ENCODE data around the gene ALG5. TPM values are rescaled to one million over a fixed set of nuclear protein-coding genes. Genes with fewer than 3 reads are reported as not detected.

The ALG5 gene
- total RNA-seq, 6 donors from 2014 or later, result 7.2 to 45.9 (median 30.0) TPM

DNA sequence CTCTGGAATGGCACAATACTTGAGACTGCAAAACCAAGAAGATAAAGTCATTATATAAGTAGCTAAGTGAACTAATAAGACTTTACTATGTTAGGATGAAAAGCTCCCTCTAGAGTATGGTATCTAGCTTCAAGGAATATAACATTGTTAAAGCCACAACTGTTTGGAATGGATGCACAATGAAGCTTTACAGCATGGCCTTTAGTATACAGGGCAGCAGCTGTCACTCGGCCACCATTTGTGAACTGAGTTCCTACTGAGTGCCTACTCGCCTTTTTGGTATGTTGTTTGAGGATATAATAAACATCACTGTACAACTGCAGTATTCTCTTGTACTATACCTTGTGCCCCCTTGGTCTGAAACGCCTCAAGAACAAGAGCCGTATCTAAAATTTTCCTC, 6.8 kb downstream of the ALG5 start:
- ATAC-seq (ENCODE audit: low FRiP score in 2 of 2) (no peak), DNase-seq (no peak)
- Histone ChIP-seq H3K4me1 (peaks cover 0 to 8% (median 0%) of the 10 kb centered on the region in 4 donors), H3K9me3 (no peaks in the 10 kb centered on the region), H3K36me3 (peaks cover 27 to 81% (median 51%) of the 10 kb centered on the region in 4 donors), H3K27me3 (no peaks in the 10 kb centered on the region), H3K4me3 (no peak overlapping the region), H3K27ac (no peak overlapping the region)
- WGBS, 2 donors, result 97 to 98% methylated on average over 4 of the region's 4 CpGs
- no peak for TF ChIP-seq POLR2A (IDR thresholded peaks at IDR 0.05)
- TF ChIP-seq, protein P1, sequence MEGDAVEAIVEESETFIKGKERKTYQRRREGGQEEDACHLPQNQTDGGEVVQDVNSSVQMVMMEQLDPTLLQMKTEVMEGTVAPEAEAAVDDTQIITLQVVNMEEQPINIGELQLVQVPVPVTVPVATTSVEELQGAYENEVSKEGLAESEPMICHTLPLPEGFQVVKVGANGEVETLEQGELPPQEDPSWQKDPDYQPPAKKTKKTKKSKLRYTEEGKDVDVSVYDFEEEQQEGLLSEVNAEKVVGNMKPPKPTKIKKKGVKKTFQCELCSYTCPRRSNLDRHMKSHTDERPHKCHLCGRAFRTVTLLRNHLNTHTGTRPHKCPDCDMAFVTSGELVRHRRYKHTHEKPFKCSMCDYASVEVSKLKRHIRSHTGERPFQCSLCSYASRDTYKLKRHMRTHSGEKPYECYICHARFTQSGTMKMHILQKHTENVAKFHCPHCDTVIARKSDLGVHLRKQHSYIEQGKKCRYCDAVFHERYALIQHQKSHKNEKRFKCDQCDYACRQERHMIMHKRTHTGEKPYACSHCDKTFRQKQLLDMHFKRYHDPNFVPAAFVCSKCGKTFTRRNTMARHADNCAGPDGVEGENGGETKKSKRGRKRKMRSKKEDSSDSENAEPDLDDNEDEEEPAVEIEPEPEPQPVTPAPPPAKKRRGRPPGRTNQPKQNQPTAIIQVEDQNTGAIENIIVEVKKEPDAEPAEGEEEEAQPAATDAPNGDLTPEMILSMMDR (IDR thresholded peaks at IDR 0.05), result no peak
- TF ChIP-seq POLR2AphosphoS5 (IDR thresholded peaks at IDR 0.05), result no peak
- no peak for TF ChIP-seq EP300 (IDR thresholded peaks at IDR 0.05)

DNA sequence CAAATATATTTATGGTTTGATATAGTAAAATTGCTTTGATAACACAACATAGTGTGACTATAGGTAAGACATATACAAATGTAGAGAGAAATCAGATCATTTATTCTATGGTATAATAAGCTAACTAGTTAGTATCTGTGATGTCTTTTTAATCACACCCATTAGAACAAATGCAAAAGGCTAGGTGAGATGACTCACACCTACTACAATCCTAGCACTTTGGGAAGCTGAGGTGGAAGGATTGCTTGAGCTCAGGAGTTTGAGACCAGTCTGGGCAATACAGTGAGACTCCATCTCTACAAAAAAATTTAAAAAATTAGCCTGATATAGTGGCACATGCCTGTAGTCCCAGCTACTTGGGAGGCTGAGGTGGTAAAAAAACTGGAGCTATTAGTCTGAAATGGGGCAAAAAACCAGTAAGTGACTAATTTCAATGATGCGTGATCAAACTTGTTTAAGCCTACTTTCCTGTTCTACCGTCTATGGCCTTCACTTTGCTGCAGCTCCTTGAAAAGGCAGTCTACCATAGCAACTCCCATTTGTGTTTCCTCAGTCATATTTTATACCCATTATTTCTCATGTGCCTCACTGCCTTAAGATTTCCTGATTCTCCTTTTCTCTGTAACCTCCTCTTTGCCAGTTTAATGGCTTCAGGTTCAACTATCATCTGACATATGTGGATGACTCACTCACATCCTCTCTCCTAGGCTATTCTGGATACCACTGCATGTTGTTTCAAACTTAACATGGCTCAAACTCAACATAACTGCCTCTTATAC, 12.5 kb downstream of the ALG5 start:
- DNase-seq, result no peak
- Histone ChIP-seq H3K9me3 (no peaks in the 10 kb centered on the region), H3K4me1 (no peaks in the 10 kb centered on the region), H3K4me3 (no peak overlapping the region), H3K36me3 (peaks cover 30 to 98% (median 57%) of the 10 kb centered on the region in 4 donors), H3K27ac (no peak overlapping the region), H3K27me3 (no peaks in the 10 kb centered on the region)
- ATAC-seq (ENCODE audit: low FRiP score in 2 of 2), result no peak
- TF ChIP-seq, protein P1 (IDR thresholded peaks at IDR 0.05), result no peak
- TF ChIP-seq POLR2AphosphoS5 (IDR thresholded peaks at IDR 0.05) (no peak), POLR2A (IDR thresholded peaks at IDR 0.05) (no peak), EP300 (IDR thresholded peaks at IDR 0.05) (no peak)
- WGBS, 2 donors, result 88 to 96% methylated on average over 2 of the region's 2 CpGs

DNA sequence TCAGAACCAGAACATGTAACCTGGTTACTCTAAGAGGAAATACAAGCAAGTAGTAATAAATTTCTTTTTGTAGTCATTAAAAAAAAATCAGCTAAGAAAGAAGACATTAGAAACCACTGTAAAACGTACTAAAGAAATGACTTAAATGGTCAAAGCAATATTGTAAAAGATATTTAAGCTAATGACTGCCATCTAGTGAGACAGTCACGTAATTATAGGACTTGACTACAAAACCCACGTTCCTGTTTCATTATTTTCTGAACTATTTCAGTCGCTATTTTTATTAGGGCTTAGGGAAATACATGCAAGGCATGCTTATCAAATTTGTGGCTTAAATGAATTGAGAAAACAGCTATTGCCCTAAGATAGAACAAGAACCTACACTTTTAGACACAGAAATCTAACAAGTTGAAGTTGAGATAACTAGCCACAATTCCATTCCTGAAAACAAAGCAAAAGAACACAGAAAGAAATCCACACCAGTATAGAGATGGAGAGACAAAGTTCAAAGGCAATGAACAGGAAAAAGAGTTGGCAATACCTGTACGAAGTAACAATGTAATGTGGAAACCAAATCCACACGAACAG, 17.9 kb downstream of the ALG5 start:
- H3K4me3 ChIP-seq, result no peak overlapping the region
- 35 to 40% methylated on average over 6 of the region's 6 CpGs for WGBS, 2 donors
- H3K27me3 ChIP-seq, result no peaks in the 10 kb centered on the region
- no peak overlapping the region for H3K27ac ChIP-seq
- peaks cover 20 to 88% (median 26%) of the 10 kb centered on the region in 4 donors for H3K36me3 ChIP-seq
- ATAC-seq (ENCODE audit: low FRiP score in 2 of 2) (no peak), DNase-seq (no peak)
- no peaks in the 10 kb centered on the region for H3K9me3 ChIP-seq
- H3K4me1 ChIP-seq, result no peaks in the 10 kb centered on the region
- no peak for TF ChIP-seq POLR2A (IDR thresholded peaks at IDR 0.05)
- TF ChIP-seq, protein P1 (IDR thresholded peaks at IDR 0.05), result peak in 4 of 6 experiments; percentile 29 to 53 (median 44)

DNA sequence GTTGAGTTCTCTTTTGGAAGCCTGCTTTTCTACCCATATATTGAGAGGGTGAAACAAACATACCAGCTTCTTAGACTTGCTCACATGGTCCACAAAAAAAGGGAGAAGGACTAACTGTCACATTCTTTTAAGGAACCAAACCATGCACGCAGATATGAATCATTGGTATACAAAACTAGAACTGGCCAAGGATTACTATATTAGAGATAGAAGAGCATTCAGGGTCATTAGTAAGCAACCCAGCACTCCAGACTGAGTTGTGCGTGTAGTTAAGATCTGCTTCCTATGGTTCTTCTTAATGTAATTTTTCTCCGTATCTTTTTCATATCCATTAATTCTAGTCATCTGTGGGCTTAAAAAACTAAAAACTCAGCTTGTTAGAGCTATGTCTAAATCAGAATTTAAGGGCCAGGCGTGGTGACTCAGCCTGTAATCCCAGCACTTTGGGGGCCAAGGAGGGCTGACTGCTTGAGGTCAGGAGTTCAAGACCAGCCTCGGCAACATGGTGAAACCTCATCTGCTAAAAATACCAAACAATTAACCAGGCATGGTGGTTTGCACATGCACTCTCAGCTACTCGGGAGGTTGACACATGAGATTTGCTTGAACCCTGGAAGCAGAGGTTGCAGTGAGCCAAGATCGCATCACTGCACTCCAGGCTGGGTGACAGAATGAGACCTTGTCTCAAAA, 19.6 kb downstream of the ALG5 start:
- DNase-seq (no peak), ATAC-seq (ENCODE audit: low FRiP score in 2 of 2) (no peak)
- Histone ChIP-seq H3K27ac (no peak overlapping the region), H3K36me3 (peaks cover 13 to 86% (median 29%) of the 10 kb centered on the region in 4 donors), H3K4me3 (no peak overlapping the region), H3K9me3 (peaks cover 0 to 4% (median 0%) of the 10 kb centered on the region in 4 donors), H3K4me1 (no peaks in the 10 kb centered on the region), H3K27me3 (no peaks in the 10 kb centered on the region)
- TF ChIP-seq EP300 (IDR thresholded peaks at IDR 0.05), result no peak
- no peak for TF ChIP-seq POLR2A (IDR thresholded peaks at IDR 0.05)
- no peak for TF ChIP-seq POLR2AphosphoS5 (IDR thresholded peaks at IDR 0.05)
- TF ChIP-seq, protein P1 (IDR thresholded peaks at IDR 0.05), result no peak
- 88 to 89% methylated on average over 7 of the region's 7 CpGs for WGBS, 2 donors
